Ovary (tissue), 3 donors: Measurements from ENCODE around the gene C2CD4A.

ENCODE experiments used
- EP300 ChIP-seq: sonication (generic); formaldehyde crosslinking; IDR thresholded peaks from one replicate; pipeline ENCODE4 v1.6.1; 2017; ENCODE audit warnings: antibody characterized with exemption
- TF ChIP-seq, protein P1 (sequence below), 3 donors: fragments of 450-650 bp in 2 of 3; fragments of 200-600 bp in 1 of 3; IDR thresholded peaks; one replicate each; pipeline versions ENCODE4 v1.5.1 to v1.8.0; 2016 to 2022; ENCODE audit warnings: antibody characterized with exemption in 3 of 3, mild to moderate bottlenecking in 1 of 3
- donor health status: DM: no; HTN: no; CAD: no.

DNA sequence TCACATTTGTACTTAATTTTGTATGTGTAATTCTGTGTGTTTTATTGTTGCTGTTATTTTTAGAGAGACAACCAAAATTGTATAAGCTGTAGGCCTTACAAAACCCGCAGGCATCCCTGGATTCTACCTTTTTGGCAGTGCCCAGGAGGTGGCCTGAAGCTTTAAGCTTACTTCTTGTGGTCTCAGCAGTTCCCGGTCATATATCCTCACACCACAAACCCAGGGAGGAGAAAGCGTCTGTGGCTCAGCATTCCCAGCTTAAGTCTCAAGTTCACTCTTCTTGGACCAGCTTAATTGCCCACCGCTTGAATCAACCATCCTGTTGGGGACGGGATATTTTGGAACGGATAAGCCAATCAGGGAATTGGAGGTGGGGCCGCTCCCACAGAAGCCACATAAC is 36.7 kb downstream of the C2CD4A start:
- TF ChIP-seq, protein P1, sequence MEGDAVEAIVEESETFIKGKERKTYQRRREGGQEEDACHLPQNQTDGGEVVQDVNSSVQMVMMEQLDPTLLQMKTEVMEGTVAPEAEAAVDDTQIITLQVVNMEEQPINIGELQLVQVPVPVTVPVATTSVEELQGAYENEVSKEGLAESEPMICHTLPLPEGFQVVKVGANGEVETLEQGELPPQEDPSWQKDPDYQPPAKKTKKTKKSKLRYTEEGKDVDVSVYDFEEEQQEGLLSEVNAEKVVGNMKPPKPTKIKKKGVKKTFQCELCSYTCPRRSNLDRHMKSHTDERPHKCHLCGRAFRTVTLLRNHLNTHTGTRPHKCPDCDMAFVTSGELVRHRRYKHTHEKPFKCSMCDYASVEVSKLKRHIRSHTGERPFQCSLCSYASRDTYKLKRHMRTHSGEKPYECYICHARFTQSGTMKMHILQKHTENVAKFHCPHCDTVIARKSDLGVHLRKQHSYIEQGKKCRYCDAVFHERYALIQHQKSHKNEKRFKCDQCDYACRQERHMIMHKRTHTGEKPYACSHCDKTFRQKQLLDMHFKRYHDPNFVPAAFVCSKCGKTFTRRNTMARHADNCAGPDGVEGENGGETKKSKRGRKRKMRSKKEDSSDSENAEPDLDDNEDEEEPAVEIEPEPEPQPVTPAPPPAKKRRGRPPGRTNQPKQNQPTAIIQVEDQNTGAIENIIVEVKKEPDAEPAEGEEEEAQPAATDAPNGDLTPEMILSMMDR (IDR thresholded peaks at IDR 0.05): no peak
- no peak for TF ChIP-seq EP300
